ENCODE data around the gene WDFY1.

Gene WDFY1

DNA sequence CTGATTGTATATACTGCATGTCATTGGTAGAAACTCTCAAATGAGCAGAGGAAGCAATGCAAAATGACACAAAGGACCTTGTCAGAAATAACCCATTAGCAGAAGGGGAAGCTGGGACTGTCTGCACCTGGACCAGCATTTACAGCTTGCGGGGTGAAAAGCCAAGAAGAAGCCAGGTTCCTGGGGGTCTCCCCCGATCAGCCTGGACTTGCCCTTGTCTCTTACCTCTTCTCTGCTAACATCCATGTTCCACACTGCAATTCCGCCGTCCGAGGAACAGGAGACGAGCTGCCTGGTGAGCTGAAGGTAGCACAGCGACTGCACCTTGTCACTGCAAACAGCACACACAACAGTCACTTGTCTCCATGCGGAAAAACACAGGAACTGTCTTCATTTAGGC is 51.1 kb downstream of the WDFY1 start:
- TF ChIP-seq, protein P1, sequence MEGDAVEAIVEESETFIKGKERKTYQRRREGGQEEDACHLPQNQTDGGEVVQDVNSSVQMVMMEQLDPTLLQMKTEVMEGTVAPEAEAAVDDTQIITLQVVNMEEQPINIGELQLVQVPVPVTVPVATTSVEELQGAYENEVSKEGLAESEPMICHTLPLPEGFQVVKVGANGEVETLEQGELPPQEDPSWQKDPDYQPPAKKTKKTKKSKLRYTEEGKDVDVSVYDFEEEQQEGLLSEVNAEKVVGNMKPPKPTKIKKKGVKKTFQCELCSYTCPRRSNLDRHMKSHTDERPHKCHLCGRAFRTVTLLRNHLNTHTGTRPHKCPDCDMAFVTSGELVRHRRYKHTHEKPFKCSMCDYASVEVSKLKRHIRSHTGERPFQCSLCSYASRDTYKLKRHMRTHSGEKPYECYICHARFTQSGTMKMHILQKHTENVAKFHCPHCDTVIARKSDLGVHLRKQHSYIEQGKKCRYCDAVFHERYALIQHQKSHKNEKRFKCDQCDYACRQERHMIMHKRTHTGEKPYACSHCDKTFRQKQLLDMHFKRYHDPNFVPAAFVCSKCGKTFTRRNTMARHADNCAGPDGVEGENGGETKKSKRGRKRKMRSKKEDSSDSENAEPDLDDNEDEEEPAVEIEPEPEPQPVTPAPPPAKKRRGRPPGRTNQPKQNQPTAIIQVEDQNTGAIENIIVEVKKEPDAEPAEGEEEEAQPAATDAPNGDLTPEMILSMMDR (conservative IDR thresholded peaks at IDR 0.05; ENCODE audit: control insufficient read depth, insufficient read depth, low read depth, low read length): no peak
- DNase-seq (ENCODE audit: low read depth): no peak
- no peak overlapping the region for H3K4me3 ChIP-seq (ENCODE audit: control insufficient read depth, low read depth, low read length)

DNA sequence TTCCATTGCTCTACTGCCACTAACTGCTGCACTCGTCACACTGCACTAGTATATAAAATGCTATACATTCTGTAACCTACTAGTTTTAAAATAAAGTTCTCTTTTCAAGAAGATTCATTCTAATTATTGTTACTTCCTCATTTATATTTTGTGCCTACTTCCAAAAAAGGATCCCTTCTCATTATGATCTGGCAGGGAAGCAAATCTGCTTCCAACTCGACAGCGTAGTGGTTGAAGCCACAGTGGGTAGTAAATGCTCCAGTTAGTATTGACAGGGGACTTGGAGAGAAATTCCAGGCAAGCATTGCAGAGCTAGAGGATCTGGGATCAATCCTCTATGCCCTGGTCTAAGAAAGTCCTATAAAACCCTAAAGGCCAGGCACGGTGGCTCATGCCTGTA is 54.4 kb downstream of the WDFY1 start:
- no peak overlapping the region for H3K4me3 ChIP-seq (ENCODE audit: control insufficient read depth, low read depth, low read length)
- TF ChIP-seq, protein P1 (conservative IDR thresholded peaks at IDR 0.05; ENCODE audit: control insufficient read depth, insufficient read depth, low read depth, low read length): no peak
- DNase-seq (ENCODE audit: low read depth): no peak

DNA sequence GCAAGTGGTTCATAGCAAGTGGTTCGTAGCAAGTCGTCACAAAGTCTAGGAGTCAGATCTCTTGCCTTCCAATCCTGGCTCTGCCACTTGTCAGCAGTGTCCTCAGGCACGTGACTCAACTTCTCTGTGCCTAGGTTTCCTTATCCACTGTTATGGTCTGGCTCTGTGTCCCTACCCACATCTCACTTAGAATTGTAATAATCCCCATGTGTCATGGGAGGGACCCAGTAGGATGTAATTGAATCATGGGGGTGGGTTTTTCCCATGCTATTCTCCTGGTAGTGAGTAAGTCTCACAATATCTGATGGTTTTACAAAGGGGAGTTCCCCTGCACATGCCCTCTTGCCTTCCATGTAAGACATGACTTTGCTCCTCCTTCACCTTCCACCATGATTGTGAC is 55.9 kb downstream of the WDFY1 start:
- TF ChIP-seq, protein P1 (conservative IDR thresholded peaks at IDR 0.05; ENCODE audit: control insufficient read depth, insufficient read depth, low read depth, low read length): no peak
- H3K4me3 ChIP-seq (ENCODE audit: control insufficient read depth, low read depth, low read length): no peak overlapping the region
- DNase-seq (ENCODE audit: low read depth): peak; percentile 5

DNA sequence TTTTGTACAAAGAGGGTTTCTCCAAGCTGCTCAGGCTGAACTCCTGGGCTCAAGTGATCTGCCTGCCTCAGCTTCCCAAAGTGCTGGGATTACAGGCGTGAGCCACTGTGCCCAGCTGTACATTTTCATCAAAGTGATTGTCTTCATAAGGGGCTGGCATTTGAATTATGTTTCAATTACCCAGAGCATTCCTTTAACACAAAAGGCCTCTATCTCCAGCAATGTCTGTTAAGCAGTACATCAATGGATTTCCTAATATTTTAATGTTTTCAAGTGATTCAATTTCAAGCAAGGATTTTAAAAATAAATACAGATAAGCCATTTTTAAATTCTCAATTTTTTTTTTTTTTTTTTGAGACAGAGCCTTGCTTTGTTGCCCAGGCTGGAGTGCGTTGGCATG is 56.9 kb downstream of the WDFY1 start:
- TF ChIP-seq, protein P1 (conservative IDR thresholded peaks at IDR 0.05; ENCODE audit: control insufficient read depth, insufficient read depth, low read depth, low read length): no peak
- DNase-seq (ENCODE audit: low read depth): no peak
- no peak overlapping the region for H3K4me3 ChIP-seq (ENCODE audit: control insufficient read depth, low read depth, low read length)

DNA sequence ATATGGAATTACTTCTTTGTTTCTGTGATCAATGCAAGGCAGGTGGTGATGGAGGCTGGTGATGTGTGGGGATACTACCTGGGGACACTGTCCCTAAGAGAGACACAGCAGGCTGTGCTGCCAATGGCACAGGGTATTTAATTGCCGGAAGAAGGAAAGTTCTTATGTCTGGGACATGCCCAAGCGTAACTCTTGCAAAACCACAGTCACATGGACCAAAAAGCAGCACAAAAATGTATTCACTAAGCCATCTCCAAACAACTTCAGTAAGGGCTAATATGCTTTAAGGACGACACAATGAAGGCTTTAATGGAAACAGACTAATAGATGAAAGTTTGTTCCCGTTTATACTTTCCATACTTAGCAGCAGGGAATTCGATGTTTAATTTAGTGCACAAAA is 58.0 kb downstream of the WDFY1 start:
- TF ChIP-seq, protein P1 (conservative IDR thresholded peaks at IDR 0.05; ENCODE audit: control insufficient read depth, insufficient read depth, low read depth, low read length): no peak
- H3K4me3 ChIP-seq (ENCODE audit: control insufficient read depth, low read depth, low read length): no peak overlapping the region
- DNase-seq (ENCODE audit: low read depth): no peak

DNA sequence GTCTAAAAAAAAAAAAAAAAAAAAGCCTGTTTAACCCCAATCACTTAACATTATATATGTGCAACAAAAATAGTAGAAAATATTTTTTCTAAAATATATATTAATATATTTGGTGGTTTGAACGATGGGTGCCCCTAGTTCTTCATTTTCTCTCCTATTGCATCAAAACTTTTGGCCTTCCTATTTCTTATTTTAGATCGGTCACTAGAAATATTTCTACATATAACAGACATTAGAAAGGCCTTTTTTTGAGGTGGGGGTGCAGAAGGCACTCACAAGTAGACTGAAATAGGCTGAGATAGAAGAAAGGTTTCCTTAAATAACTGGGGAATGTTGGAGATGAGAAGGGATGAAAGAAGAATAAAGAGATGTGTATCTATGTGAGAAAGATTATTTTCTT is 58.4 kb downstream of the WDFY1 start:
- no peak overlapping the region for H3K4me3 ChIP-seq (ENCODE audit: control insufficient read depth, low read depth, low read length)
- TF ChIP-seq, protein P1 (conservative IDR thresholded peaks at IDR 0.05; ENCODE audit: control insufficient read depth, insufficient read depth, low read depth, low read length): no peak
- no peak for DNase-seq (ENCODE audit: low read depth)

DNA sequence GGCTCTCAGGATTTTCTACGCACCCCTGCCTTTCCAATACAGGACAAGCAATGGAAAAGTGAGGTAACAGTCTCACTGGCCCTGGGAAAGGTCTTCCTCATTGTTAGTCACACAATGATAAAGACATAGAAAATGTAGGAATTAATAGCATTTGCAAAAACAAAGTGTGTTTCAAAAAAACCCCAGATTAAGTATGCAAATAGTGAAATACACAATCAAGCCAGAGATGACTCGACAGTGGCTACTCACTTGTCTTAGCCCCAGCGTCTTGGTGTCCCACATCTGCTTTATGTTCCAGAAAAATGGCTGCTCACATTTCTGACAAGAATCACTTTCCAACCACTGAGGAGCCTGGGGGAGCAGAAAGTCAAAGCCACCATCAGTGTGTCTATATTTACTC is 60.7 kb downstream of the WDFY1 start:
- TF ChIP-seq, protein P1 (conservative IDR thresholded peaks at IDR 0.05; ENCODE audit: control insufficient read depth, insufficient read depth, low read depth, low read length): no peak
- DNase-seq (ENCODE audit: low read depth): peak; percentile 67
- no peak overlapping the region for H3K4me3 ChIP-seq (ENCODE audit: control insufficient read depth, low read depth, low read length)
